PFSK-1 (cell line): ENCODE results near the gene HSD17B4.

Experiments used
- POLR2AphosphoS5 ChIP-seq: IDR thresholded peaks from 2 replicates; pipeline ENCODE4 v1.6.1; 2012; ENCODE audit warnings: low read depth, mild to moderate bottlenecking, control low read depth, low read length, moderate library complexity
- REST ChIP-seq, 2 experiments: IDR thresholded peaks; 2 replicates each; pipeline versions ENCODE4 v1.6.1 to v1.8.0; 2011 to 2012; ENCODE audit warnings: low read depth in 2 of 2, low read length in 2 of 2, control low read depth in 1 of 2, inconsistent platforms in 1 of 2, mild to moderate bottlenecking in 1 of 2, moderate library complexity in 1 of 2; ENCODE audit not compliant: insufficient read depth in 1 of 2
- SIN3A ChIP-seq: IDR thresholded peaks from 2 replicates; pipeline ENCODE4 v1.6.1; 2012; ENCODE audit warnings: mild to moderate bottlenecking, low read length, moderate library complexity, borderline replicate concordance; ENCODE audit not compliant: insufficient read depth
- TAF1 ChIP-seq: IDR thresholded peaks from 2 replicates; pipeline ENCODE4 v1.6.1; 2012; ENCODE audit warnings: low read length, control low read depth, borderline replicate concordance; ENCODE audit not compliant: insufficient read depth

DNA sequence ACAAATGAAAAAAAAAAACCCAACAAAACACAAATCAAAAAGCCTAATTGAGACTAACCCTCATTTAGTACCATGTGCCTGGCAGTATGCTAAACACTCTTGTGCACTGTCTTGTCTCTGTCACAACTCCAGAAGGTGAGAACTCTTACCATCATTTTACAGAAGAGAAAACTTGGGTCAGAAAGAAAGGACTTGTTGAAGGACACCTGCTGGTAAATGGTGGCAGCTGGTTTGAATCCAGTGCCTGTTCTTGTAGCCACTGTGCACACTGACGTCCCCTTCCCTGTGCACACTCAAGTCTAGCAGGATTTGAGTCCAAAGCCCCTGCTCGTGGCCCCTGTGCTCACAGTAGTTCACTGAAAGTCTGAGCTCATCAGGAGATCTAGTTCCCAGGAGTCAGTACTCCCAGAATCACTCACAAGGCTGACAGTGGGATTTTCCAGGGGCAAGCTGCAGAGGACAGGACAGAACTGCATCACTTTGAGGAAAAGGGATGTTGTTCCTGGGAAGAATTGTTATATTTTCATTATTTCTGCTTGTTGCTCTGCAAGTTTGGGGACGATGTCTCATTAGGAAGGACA lies 43.0 kb upstream of the HSD17B4 start:
- TF ChIP-seq POLR2AphosphoS5 (no peak), TAF1 (no peak), REST (IDR thresholded peaks at IDR 0.05; ENCODE audit: insufficient read depth in 1 of 2, low read depth in 2 of 2, low read length in 2 of 2) (no peak), SIN3A (no peak)
